Endothelial cell of umbilical vein (primary cell): ENCODE measurements around the gene CHAC1.

ENCODE experiments used
- EZH2 ChIP-seq: IDR thresholded peaks from 2 replicates; pipeline ENCODE4 v1.6.1; 2012; ENCODE audit warnings: borderline replicate concordance, low read depth, mild to moderate bottlenecking, moderate library complexity, low read length, inconsistent platforms; ENCODE audit not compliant: severe bottlenecking
- JUN ChIP-seq: IDR thresholded peaks from 2 replicates; pipeline ENCODE4 v1.6.1; 2011; ENCODE audit warnings: borderline replicate concordance, low read depth; ENCODE audit not compliant: insufficient read length, insufficient read depth
- MYC ChIP-seq: IDR thresholded peaks from one replicate; pipeline ENCODE4 v1.6.1; 2011; ENCODE audit warnings: mild to moderate bottlenecking, low read depth, low read length
- POLR2A ChIP-seq: IDR thresholded peaks from 2 replicates; pipeline ENCODE4 v1.6.1; 2012; ENCODE audit warnings: low read depth, mild to moderate bottlenecking, control low read depth, low read length
- POLR2AphosphoS5 ChIP-seq: IDR thresholded peaks from 2 replicates; pipeline ENCODE4 v1.6.1; 2012; ENCODE audit warnings: low read depth, mild to moderate bottlenecking, control low read depth, low read length, moderate library complexity; ENCODE audit not compliant: insufficient read depth
- TF ChIP-seq, protein P1 (sequence below), 2 donors: IDR thresholded peaks; 1 replicate in 1 of 2; 2 replicates in 1 of 2; pipeline ENCODE4 v1.5.1; 2011; ENCODE audit warnings: low read length in 2 of 2, mild to moderate bottlenecking in 2 of 2, moderate library complexity in 2 of 2, control low read depth in 1 of 2, inconsistent platforms in 1 of 2, low read depth in 1 of 2; ENCODE audit not compliant: insufficient read depth in 1 of 2; ENCODE audit errors: extremely low read depth in 1 of 2
- TF ChIP-seq, protein P2 (sequence below): IDR thresholded peaks from 2 replicates; pipeline ENCODE4 v1.6.1; 2011; ENCODE audit not compliant: insufficient read depth, insufficient read length

DNA sequence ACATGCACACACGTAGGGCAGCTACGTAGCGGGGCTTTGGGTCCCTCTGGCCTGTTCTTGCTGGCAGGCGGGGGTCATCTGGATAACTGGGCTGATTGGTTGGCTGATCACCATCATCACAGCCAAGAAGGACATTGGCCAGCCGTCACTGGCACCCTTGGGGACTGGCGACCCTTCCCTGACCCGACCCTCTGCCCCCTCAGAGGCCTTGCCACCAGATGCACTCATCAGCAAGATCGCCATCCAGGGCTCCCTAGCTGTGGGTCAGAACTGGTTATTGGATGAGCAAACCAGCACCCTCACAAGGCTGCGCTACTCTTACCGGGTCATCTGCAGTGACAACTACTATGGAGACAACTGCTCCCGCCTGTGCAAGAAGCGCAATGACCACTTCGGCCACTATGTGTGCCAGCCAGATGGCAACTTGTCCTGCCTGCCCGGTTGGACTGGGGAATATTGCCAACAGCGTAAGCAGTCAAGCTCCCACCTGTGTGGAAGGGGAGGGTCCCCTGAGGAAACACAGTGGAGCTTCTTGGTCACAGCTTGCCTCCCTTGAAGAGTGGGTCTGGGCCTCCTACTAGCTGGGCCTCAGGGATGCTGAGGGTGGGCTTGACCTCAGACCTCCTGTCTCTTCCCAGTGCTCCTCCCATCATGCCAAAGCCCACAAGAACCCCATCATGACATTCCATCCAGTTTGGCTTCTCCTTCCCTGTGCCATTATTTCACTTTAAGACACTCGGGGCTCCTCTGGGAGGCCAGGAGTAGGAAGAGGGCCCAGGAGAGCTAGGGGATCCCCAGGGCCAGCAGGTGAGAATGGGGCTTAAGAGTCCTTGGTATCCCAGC, 21.8 kb upstream of the CHAC1 start:
- TF ChIP-seq, protein P1, sequence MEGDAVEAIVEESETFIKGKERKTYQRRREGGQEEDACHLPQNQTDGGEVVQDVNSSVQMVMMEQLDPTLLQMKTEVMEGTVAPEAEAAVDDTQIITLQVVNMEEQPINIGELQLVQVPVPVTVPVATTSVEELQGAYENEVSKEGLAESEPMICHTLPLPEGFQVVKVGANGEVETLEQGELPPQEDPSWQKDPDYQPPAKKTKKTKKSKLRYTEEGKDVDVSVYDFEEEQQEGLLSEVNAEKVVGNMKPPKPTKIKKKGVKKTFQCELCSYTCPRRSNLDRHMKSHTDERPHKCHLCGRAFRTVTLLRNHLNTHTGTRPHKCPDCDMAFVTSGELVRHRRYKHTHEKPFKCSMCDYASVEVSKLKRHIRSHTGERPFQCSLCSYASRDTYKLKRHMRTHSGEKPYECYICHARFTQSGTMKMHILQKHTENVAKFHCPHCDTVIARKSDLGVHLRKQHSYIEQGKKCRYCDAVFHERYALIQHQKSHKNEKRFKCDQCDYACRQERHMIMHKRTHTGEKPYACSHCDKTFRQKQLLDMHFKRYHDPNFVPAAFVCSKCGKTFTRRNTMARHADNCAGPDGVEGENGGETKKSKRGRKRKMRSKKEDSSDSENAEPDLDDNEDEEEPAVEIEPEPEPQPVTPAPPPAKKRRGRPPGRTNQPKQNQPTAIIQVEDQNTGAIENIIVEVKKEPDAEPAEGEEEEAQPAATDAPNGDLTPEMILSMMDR (IDR thresholded peaks at IDR 0.05; ENCODE audit: extremely low read depth in 1 of 2, insufficient read depth in 1 of 2, low read depth in 1 of 2, low read length in 2 of 2), result no peak
- no peak for TF ChIP-seq POLR2A
- TF ChIP-seq, protein P2, sequence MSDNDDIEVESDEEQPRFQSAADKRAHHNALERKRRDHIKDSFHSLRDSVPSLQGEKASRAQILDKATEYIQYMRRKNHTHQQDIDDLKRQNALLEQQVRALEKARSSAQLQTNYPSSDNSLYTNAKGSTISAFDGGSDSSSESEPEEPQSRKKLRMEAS, result no peak
- no peak for TF ChIP-seq MYC
- TF ChIP-seq POLR2AphosphoS5, result no peak
- no peak for TF ChIP-seq EZH2
- no peak for TF ChIP-seq JUN
